ENCODE data around the gene VIL1.

GRCh38 chr2:218395090-218395444, 23.9 kb upstream of the VIL1 start:
- TF ChIP-seq CTCF (optimal IDR thresholded peaks at IDR 0.05 in 1 of 3, IDR thresholded peaks at IDR 0.05 in 1 of 3, conservative IDR thresholded peaks at IDR 0.05 in 1 of 3; ENCODE audit: extremely low read depth in 1 of 3, insufficient read depth in 2 of 3, low read length in 3 of 3) (no peak), EZH2 (IDR thresholded peaks at IDR 0.05; ENCODE audit: low read length) (no peak)
